ENCODE data around the gene GPR82. TPM values are rescaled to one million over a fixed set of nuclear protein-coding genes. Genes with fewer than 3 reads are reported as not detected.

The GPR82 gene
- total and polyA plus RNA-seq, 2 of the 8 experiments (the other 6 are each of a cell fraction or from before 2014, with no cell fraction given), result not detected

DNA sequence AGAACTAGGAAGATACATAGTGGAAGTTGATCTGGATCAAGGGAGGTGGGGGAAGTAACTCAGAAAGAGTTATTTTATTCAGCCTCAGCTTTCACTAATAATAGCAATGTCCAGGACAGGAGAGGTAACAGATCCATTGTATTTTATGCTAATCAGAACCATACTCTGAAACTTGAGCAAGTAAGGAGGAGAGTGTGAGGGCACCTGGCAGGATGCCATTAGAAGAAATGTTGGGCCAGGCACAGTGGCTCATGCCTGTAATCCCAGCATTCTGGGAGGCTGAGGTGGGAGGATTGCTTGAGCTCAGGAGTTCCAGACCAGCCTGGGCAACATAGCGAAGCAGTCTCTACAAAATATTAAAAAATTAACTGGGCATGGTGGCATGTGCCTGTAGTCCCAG, 18.9 kb upstream of the GPR82 start:
- Histone ChIP-seq H3K79me2 (ENCODE audit: control insufficient read depth in 1 of 2, insufficient read depth in 2 of 2, low read length in 2 of 2) (no peaks in the 10 kb centered on the region), H3K36me3 (ENCODE audit: control insufficient read depth in 2 of 4, insufficient read depth in 4 of 4, low read length in 3 of 4) (no peaks in the 10 kb centered on the region), H2BK20ac (ENCODE audit: low read length) (no peak overlapping the region), H4K91ac (replicated peaks; ENCODE audit: insufficient read length, low read length) (no peak overlapping the region), H3K4me2 (ENCODE audit: insufficient read depth in 1 of 2, low read depth in 2 of 2, low read length in 2 of 2) (no peak overlapping the region), H3K9me3 (ENCODE audit: insufficient read depth in 2 of 2, low read depth in 1 of 2, low read length in 1 of 2) (no peaks in the 10 kb centered on the region), H3K23ac (ENCODE audit: insufficient read length) (no peak overlapping the region), H2BK12ac (ENCODE audit: low read depth, low read length) (no peak overlapping the region), H4K20me1 (replicated peaks in 1 of 2; ENCODE audit: control insufficient read depth in 1 of 2, insufficient read depth in 2 of 2, low read length in 2 of 2) (no peaks in the 10 kb centered on the region), H3K9ac (replicated peaks in 1 of 4; ENCODE audit: extremely low read depth in 1 of 4, low read depth in 3 of 4, low read length in 3 of 4) (no peak overlapping the region), H3K18ac (ENCODE audit: extremely low read depth, low read length) (no peak overlapping the region), H3K4ac (replicated peaks; ENCODE audit: insufficient read length, low read depth, low read length) (no peak overlapping the region), H3K4me3 (ENCODE audit: extremely low read depth in 1 of 4, insufficient read depth in 2 of 4, low read depth in 3 of 4, low read length in 4 of 4) (no peak overlapping the region), H4K5ac (ENCODE audit: insufficient read length, low read depth, low read length) (no peak overlapping the region), H2AFZ (ENCODE audit: low read length) (no peak overlapping the region), H3K27me3 (replicated peaks in 1 of 4; ENCODE audit: control insufficient read depth in 3 of 4, extremely low read depth in 1 of 4, insufficient read depth in 3 of 4, low read length in 3 of 4) (no peaks in the 10 kb centered on the region), H2BK120ac (replicated peaks; ENCODE audit: low read depth, low read length) (no peak overlapping the region), H2BK15ac (ENCODE audit: low read length) (no peak overlapping the region), H3K56ac (replicated peaks; ENCODE audit: insufficient read length, low read depth, low read length) (no peak overlapping the region), H2AK5ac (ENCODE audit: low read depth, low read length) (no peak overlapping the region), H3K79me1 (ENCODE audit: low read depth, low read length) (no peaks in the 10 kb centered on the region), H3K27ac (ENCODE audit: low read depth, low read length) (no peak overlapping the region), H3K4me1 (replicated peaks in 1 of 4; ENCODE audit: control insufficient read depth in 3 of 4, insufficient read depth in 4 of 4, low read length in 3 of 4) (peaks cover 0 to 3% (median 0%) of the 10 kb centered on the region in 4 experiments; a peak in 3 of 7 replicates), H3K14ac (ENCODE audit: insufficient read length) (no peak overlapping the region), H4K8ac (ENCODE audit: extremely low read depth, insufficient read depth, low read length) (no peak overlapping the region), H3K23me2 (ENCODE audit: low read depth, low read length) (no peaks in the 10 kb centered on the region), H2BK5ac (ENCODE audit: low read depth, low read length) (no peak overlapping the region)
- FAIRE-seq (no peak), DNase-seq (ENCODE audit: low read depth in 1 of 2, low spot score in 2 of 2) (no peak)
- POLR2A ChIA-PET (ENCODE audit: partially characterized antibody), result no interaction called here
- 100% methylated on average over 1 of the region's 1 CpG; no CpG with 5 or more reads in 1 of the 2 experiments for WGBS, 2 experiments (ENCODE audit: extremely low coverage in 1 of 2, insufficient coverage in 1 of 2, insufficient read length in 1 of 2, insufficient replicate concordance in 2 of 2, low coverage in 1 of 2, low lambda C conversion rate in 2 of 2, missing lambda C conversion rate in 1 of 2)
- CTCF ChIA-PET (ENCODE audit: partially characterized antibody), result no interaction called here
- TF ChIP-seq ATF2 (IDR thresholded peaks at IDR 0.05; ENCODE audit: low read length) (no peak), EP300 (IDR thresholded peaks at IDR 0.05; ENCODE audit: borderline replicate concordance in 1 of 2, low read depth in 2 of 2, low read length in 2 of 2) (no peak), FOSL1 (IDR thresholded peaks at IDR 0.05; ENCODE audit: insufficient read depth, low read depth, low read length) (no peak), PHF8 (conservative IDR thresholded peaks at IDR 0.05; ENCODE audit: low read depth, low read length) (no peak), YY1 (IDR thresholded peaks at IDR 0.05; ENCODE audit: low read depth, low read length) (no peak), TAF1 (IDR thresholded peaks at IDR 0.05; ENCODE audit: low read depth, low read length) (no peak), KDM5A (IDR thresholded peaks at IDR 0.05; ENCODE audit: low read length) (no peak)

Data from H1 (cell line).